H1 (cell line): ENCODE measurements around the gene DTNB. TPM values are rescaled to one million over a fixed set of nuclear protein-coding genes. Genes with fewer than 3 reads are reported as not detected.
A peak's percentile ranks its signal among the peaks of the same experiment; 100 is the strongest.

Source experiments
- CTCF ChIP-seq, 3 experiments: IDR thresholded peaks; 1 replicate in 2 of 3; 2 replicates in 1 of 3; pipeline versions ENCODE4 v1.5.1 to v1.6.1; 2011; ENCODE audit warnings: low read length in 3 of 3, mild to moderate bottlenecking in 3 of 3, inconsistent platforms in 2 of 3, low read depth in 1 of 3, moderate library complexity in 1 of 3; ENCODE audit not compliant: insufficient read depth in 1 of 3; ENCODE audit errors: control extremely low read depth in 1 of 3
- PHF8 ChIP-seq: fragments of 200-600 bp; sonication (generic); conservative IDR thresholded peaks from 2 replicates; pipeline ENCODE4 v1.7.1; 2012; ENCODE audit warnings: low read depth, mild to moderate bottlenecking, inconsistent platforms, low read length, moderate library complexity
- RAD21 ChIP-seq, 2 experiments: IDR thresholded peaks in 1 of 2; conservative IDR thresholded peaks in 1 of 2; 2 replicates each; pipeline ENCODE4 v1.6.1; 2011; ENCODE audit warnings: low read depth in 2 of 2, low read length in 2 of 2, improper control_type of control experiment in 1 of 2, inconsistent platforms in 1 of 2, mild to moderate bottlenecking in 1 of 2, moderate library complexity in 1 of 2
- TCF12 ChIP-seq: IDR thresholded peaks from 2 replicates; pipeline ENCODE4 v1.6.1; 2011; ENCODE audit warnings: low read depth, mild to moderate bottlenecking, low read length
- polyA plus RNA-seq, 7 experiments: library from polyadenylated mRNA; depleted of rRNA in 3 of 7; stranded (reverse) in 5 of 7; unstranded in 2 of 7; fragments of >200 nt in 5 of 7; fragments of 200-250 nt in 2 of 7; gene quantifications; 1 replicate in 5 of 7; 2 replicates in 1 of 7; 4 replicates in 1 of 7; pipeline versions ENCODE4 v1.2.1 to v1.2.3, GENCODE V29; 2011 to 2013; ENCODE audit warnings: missing spikeins in 2 of 7, mixed read lengths in 2 of 7
- total RNA-seq: library from RNA; stranded (reverse); fragmentation: NEBNext Ultra II Directional; extraction: Animal tissue kit (Norgen Biotek cat#: 25700); gene quantifications from 2 replicates; pipeline ENCODE4 v1.2.1, GENCODE V29; 2021
- TF ChIP-seq, protein P1 (sequence below): fragments of 300-600 bp; sonication (generic); IDR thresholded peaks from 2 replicates; pipeline ENCODE4 v1.7.1; 2012; ENCODE audit warnings: low read length, moderate library complexity, mild to moderate bottlenecking, inconsistent platforms; ENCODE audit not compliant: insufficient replicate concordance
- TF ChIP-seq, protein P2 (sequence below): IDR thresholded peaks from 2 replicates; pipeline ENCODE4 v1.6.1; 2012; ENCODE audit warnings: inconsistent platforms
- TF ChIP-seq, protein P3 (sequence below): IDR thresholded peaks from 2 replicates; pipeline ENCODE4 v1.6.1; 2012; ENCODE audit warnings: inconsistent platforms

The DTNB gene
- total and polyA plus RNA-seq, 2 of the 8 experiments (the other 6 are each of a cell fraction or from before 2014, with no cell fraction given), result 39.6 to 49.5 TPM

GRCh38 chr2:25339791-25340180 is 333.6 kb downstream of the DTNB start (continued):
- TF ChIP-seq, protein P1, sequence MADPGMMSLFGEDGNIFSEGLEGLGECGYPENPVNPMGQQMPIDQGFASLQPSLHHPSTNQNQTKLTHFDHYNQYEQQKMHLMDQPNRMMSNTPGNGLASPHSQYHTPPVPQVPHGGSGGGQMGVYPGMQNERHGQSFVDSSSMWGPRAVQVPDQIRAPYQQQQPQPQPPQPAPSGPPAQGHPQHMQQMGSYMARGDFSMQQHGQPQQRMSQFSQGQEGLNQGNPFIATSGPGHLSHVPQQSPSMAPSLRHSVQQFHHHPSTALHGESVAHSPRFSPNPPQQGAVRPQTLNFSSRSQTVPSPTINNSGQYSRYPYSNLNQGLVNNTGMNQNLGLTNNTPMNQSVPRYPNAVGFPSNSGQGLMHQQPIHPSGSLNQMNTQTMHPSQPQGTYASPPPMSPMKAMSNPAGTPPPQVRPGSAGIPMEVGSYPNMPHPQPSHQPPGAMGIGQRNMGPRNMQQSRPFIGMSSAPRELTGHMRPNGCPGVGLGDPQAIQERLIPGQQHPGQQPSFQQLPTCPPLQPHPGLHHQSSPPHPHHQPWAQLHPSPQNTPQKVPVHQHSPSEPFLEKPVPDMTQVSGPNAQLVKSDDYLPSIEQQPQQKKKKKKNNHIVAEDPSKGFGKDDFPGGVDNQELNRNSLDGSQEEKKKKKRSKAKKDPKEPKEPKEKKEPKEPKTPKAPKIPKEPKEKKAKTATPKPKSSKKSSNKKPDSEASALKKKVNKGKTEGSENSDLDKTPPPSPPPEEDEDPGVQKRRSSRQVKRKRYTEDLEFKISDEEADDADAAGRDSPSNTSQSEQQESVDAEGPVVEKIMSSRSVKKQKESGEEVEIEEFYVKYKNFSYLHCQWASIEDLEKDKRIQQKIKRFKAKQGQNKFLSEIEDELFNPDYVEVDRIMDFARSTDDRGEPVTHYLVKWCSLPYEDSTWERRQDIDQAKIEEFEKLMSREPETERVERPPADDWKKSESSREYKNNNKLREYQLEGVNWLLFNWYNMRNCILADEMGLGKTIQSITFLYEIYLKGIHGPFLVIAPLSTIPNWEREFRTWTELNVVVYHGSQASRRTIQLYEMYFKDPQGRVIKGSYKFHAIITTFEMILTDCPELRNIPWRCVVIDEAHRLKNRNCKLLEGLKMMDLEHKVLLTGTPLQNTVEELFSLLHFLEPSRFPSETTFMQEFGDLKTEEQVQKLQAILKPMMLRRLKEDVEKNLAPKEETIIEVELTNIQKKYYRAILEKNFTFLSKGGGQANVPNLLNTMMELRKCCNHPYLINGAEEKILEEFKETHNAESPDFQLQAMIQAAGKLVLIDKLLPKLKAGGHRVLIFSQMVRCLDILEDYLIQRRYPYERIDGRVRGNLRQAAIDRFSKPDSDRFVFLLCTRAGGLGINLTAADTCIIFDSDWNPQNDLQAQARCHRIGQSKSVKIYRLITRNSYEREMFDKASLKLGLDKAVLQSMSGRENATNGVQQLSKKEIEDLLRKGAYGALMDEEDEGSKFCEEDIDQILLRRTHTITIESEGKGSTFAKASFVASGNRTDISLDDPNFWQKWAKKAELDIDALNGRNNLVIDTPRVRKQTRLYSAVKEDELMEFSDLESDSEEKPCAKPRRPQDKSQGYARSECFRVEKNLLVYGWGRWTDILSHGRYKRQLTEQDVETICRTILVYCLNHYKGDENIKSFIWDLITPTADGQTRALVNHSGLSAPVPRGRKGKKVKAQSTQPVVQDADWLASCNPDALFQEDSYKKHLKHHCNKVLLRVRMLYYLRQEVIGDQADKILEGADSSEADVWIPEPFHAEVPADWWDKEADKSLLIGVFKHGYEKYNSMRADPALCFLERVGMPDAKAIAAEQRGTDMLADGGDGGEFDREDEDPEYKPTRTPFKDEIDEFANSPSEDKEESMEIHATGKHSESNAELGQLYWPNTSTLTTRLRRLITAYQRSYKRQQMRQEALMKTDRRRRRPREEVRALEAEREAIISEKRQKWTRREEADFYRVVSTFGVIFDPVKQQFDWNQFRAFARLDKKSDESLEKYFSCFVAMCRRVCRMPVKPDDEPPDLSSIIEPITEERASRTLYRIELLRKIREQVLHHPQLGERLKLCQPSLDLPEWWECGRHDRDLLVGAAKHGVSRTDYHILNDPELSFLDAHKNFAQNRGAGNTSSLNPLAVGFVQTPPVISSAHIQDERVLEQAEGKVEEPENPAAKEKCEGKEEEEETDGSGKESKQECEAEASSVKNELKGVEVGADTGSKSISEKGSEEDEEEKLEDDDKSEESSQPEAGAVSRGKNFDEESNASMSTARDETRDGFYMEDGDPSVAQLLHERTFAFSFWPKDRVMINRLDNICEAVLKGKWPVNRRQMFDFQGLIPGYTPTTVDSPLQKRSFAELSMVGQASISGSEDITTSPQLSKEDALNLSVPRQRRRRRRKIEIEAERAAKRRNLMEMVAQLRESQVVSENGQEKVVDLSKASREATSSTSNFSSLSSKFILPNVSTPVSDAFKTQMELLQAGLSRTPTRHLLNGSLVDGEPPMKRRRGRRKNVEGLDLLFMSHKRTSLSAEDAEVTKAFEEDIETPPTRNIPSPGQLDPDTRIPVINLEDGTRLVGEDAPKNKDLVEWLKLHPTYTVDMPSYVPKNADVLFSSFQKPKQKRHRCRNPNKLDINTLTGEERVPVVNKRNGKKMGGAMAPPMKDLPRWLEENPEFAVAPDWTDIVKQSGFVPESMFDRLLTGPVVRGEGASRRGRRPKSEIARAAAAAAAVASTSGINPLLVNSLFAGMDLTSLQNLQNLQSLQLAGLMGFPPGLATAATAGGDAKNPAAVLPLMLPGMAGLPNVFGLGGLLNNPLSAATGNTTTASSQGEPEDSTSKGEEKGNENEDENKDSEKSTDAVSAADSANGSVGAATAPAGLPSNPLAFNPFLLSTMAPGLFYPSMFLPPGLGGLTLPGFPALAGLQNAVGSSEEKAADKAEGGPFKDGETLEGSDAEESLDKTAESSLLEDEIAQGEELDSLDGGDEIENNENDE, result no peak
- TF ChIP-seq CTCF (IDR thresholded peaks at IDR 0.05; ENCODE audit: control extremely low read depth in 1 of 3, insufficient read depth in 1 of 3, low read depth in 1 of 3, low read length in 3 of 3) (peak in 1 of 3 experiments; percentile 12; a peak in 2 of 4 replicates), TCF12 (no peak), RAD21 (IDR thresholded peaks at IDR 0.05 in 1 of 2, conservative IDR thresholded peaks at IDR 0.05 in 1 of 2; ENCODE audit: low read depth in 2 of 2, low read length in 2 of 2) (peak; percentile 17 to 47; a peak in 3 of 4 replicates), PHF8 (no peak)
- TF ChIP-seq, protein P2, sequence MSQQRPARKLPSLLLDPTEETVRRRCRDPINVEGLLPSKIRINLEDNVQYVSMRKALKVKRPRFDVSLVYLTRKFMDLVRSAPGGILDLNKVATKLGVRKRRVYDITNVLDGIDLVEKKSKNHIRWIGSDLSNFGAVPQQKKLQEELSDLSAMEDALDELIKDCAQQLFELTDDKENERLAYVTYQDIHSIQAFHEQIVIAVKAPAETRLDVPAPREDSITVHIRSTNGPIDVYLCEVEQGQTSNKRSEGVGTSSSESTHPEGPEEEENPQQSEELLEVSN, result no peak
- TF ChIP-seq, protein P3, sequence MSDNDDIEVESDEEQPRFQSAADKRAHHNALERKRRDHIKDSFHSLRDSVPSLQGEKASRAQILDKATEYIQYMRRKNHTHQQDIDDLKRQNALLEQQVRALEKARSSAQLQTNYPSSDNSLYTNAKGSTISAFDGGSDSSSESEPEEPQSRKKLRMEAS, result no peak
